Neuronal stem cell (in vitro differentiated cells): ENCODE measurements around the gene CRABP2.

ENCODE experiments used
- DNase-seq: peaks from one replicate; pipeline ENCODE4 v3.0.0-alpha.2; 2013; ENCODE audit warnings: low spot score
- H2AFZ ChIP-seq: one replicate; pipeline ENCODE4 v1.6.1; 2013; ENCODE audit warnings: mild to moderate bottlenecking, low read length, inconsistent platforms
- H2AK5ac ChIP-seq: 2 replicates; pipeline ENCODE4 v1.6.1; 2013; ENCODE audit warnings: low read depth, mild to moderate bottlenecking, inconsistent platforms, low read length, moderate library complexity, mixed read lengths
- H2BK120ac ChIP-seq: 2 replicates; pipeline ENCODE4 v1.6.1; 2013; ENCODE audit warnings: low read depth, mild to moderate bottlenecking, inconsistent platforms, low read length, moderate library complexity, mixed read lengths
- H2BK12ac ChIP-seq: one replicate; pipeline ENCODE4 v1.6.1; 2013; ENCODE audit warnings: low read length, inconsistent platforms
- H2BK15ac ChIP-seq: 2 replicates; pipeline ENCODE4 v1.6.1; 2013; ENCODE audit warnings: mild to moderate bottlenecking, low read length, inconsistent platforms, mixed read lengths
- H2BK5ac ChIP-seq: one replicate; pipeline ENCODE4 v1.6.1; 2013; ENCODE audit warnings: inconsistent platforms, mild to moderate bottlenecking, low read length, moderate library complexity
- H3K14ac ChIP-seq: one replicate; pipeline ENCODE4 v1.6.1; 2013; ENCODE audit warnings: low read length, inconsistent platforms
- H3K18ac ChIP-seq: 2 replicates; pipeline ENCODE4 v1.6.1; 2013; ENCODE audit warnings: low read length, inconsistent platforms
- H3K23ac ChIP-seq: 2 replicates; pipeline ENCODE4 v1.6.1; 2013; ENCODE audit warnings: low read depth, mild to moderate bottlenecking, mixed read lengths, low read length, inconsistent platforms; ENCODE audit not compliant: poor library complexity
- H3K27ac ChIP-seq: replicated peaks from 3 replicates; pipeline ENCODE4 v1.5.1; 2013; ENCODE audit warnings: low read length, inconsistent platforms
- H3K27me3 ChIP-seq, 3 experiments: 2 replicates each; pipeline ENCODE4 v1.6.1; 2013; ENCODE audit warnings: low read length in 3 of 3, mild to moderate bottlenecking in 2 of 3, inconsistent platforms in 1 of 3, low read depth in 1 of 3, mixed read lengths in 1 of 3, moderate library complexity in 1 of 3; ENCODE audit not compliant: control insufficient read depth in 3 of 3, insufficient read depth in 3 of 3
- H3K36me3 ChIP-seq, 2 donors: replicated peaks in 1 of 2; 2 replicates each; pipeline ENCODE4 v1.6.1; 2013; ENCODE audit warnings: low read length in 2 of 2; ENCODE audit not compliant: control insufficient read depth in 2 of 2, insufficient read depth in 2 of 2
- H3K4ac ChIP-seq: 2 replicates; pipeline ENCODE4 v1.6.1; 2013; ENCODE audit warnings: inconsistent platforms, mild to moderate bottlenecking, low read length, moderate library complexity
- H3K4me1 ChIP-seq, 2 donors: 1 replicate in 1 of 2; 2 replicates in 1 of 2; pipeline ENCODE4 v1.6.1; 2013; ENCODE audit warnings: low read length in 2 of 2, low read depth in 1 of 2; ENCODE audit not compliant: control insufficient read depth in 2 of 2, insufficient read depth in 1 of 2
- H3K4me2 ChIP-seq: one replicate; pipeline ENCODE4 v1.6.1; 2013; ENCODE audit warnings: mild to moderate bottlenecking, low read length, inconsistent platforms; ENCODE audit not compliant: insufficient read depth, poor library complexity, severe bottlenecking
- H3K4me3 ChIP-seq, 2 donors: 2 replicates each; pipeline ENCODE4 v1.5.1; 2013; ENCODE audit warnings: low read length in 2 of 2, mild to moderate bottlenecking in 2 of 2, inconsistent platforms in 1 of 2, moderate library complexity in 1 of 2
- H3K79me1 ChIP-seq: one replicate; pipeline ENCODE4 v1.6.1; 2013; ENCODE audit warnings: low read depth, mild to moderate bottlenecking, inconsistent platforms, low read length, moderate library complexity
- H3K9ac ChIP-seq: one replicate; pipeline ENCODE4 v1.6.1; 2013; ENCODE audit warnings: mild to moderate bottlenecking, low read depth, low read length, inconsistent platforms; ENCODE audit not compliant: poor library complexity
- H3K9me3 ChIP-seq, 2 donors: replicated peaks in 1 of 2; 2 replicates each; pipeline versions ENCODE3 to v1.6.1; 2013; ENCODE audit warnings: low read length in 2 of 2, mild to moderate bottlenecking in 2 of 2, inconsistent platforms in 1 of 2, low read depth in 1 of 2, mixed read lengths in 1 of 2, moderate library complexity in 1 of 2; ENCODE audit not compliant: control insufficient read depth in 2 of 2, insufficient read depth in 1 of 2
- H4K8ac ChIP-seq: one replicate; pipeline ENCODE4 v1.6.1; 2013; ENCODE audit warnings: low read depth, mild to moderate bottlenecking, inconsistent platforms, low read length, moderate library complexity
- H4K91ac ChIP-seq: one replicate; pipeline ENCODE4 v1.6.1; 2013; ENCODE audit warnings: low read length, low read depth, mild to moderate bottlenecking, inconsistent platforms; ENCODE audit not compliant: poor library complexity
- WGBS, 2 donors: extraction: QIAGEN DNeasy Blood & Tissue Kit; methylation state at CpG; one replicate each; pipeline ENCODE4 v1.1.7; 2013; ENCODE audit warnings: missing lambda C conversion rate in 2 of 2, mixed read lengths in 1 of 2; ENCODE audit not compliant: insufficient read length in 2 of 2, insufficient replicate concordance in 1 of 2; ENCODE audit errors: extremely low coverage in 2 of 2; 5-methylcytosine and 5-hydroxymethylcytosine counted together

CRABP2 gene

GRCh38 chr1:156748670-156749418 is 43.5 kb upstream of the CRABP2 start:
- Histone ChIP-seq H2AK5ac (peak overlapping the region; percentile 64), H3K18ac (peak overlapping the region; percentile 39), H2BK15ac (no peak overlapping the region), H2BK12ac (no peak overlapping the region), H3K36me3 (peaks cover 7 to 39% of the 10 kb centered on the region in 2 donors), H3K27me3 (no peaks in the 10 kb centered on the region), H3K14ac (no peak overlapping the region), H3K27ac (peak overlapping the region; percentile 97), H3K4me1 (peaks cover 37 to 47% of the 10 kb centered on the region in 2 donors), H3K4me3 (peak overlapping the region in 1 of 2 donors; percentile 83), H4K91ac (no peak overlapping the region), H3K4me2 (peak overlapping the region; percentile 44), H3K79me1 (peaks cover 15% of the 10 kb centered on the region), H4K8ac (no peak overlapping the region), H3K9ac (peak overlapping the region; percentile 61), H3K23ac (no peak overlapping the region), H2BK120ac (no peak overlapping the region), H2AFZ (no peak overlapping the region), H2BK5ac (peak overlapping the region; percentile 100), H3K4ac (no peak overlapping the region), H3K9me3 (no peaks in the 10 kb centered on the region)
- DNase-seq: no peak
- no CpG with 5 or more reads among the region's 9 CpGs for WGBS, 2 donors

- H3K14ac ChIP-seq: no peak overlapping the region
- H2BK5ac ChIP-seq: peak overlapping the region; percentile 100
- peak overlapping the region; percentile 92 for H3K18ac ChIP-seq
- peak overlapping the region; percentile 69 for H3K4ac ChIP-seq
- H3K4me2 ChIP-seq: peak overlapping the region; percentile 70
- peaks cover 15 to 45% of the 10 kb centered on the region in 2 donors for H3K36me3 ChIP-seq
- WGBS, 2 donors: no CpG with 5 or more reads among the region's 8 CpGs
- peak overlapping the region; percentile 64 for H2AK5ac ChIP-seq
- no peak overlapping the region for H3K23ac ChIP-seq
- peak overlapping the region; percentile 72 to 83 for H3K4me3 ChIP-seq
- H3K27ac ChIP-seq: peak overlapping the region; percentile 97
- DNase-seq: no peak
- peak overlapping the region; percentile 88 for H2BK120ac ChIP-seq
- H4K8ac ChIP-seq: no peak overlapping the region
- H2BK15ac ChIP-seq: peak overlapping the region; percentile 23
- H2BK12ac ChIP-seq: no peak overlapping the region
- peaks cover 36 to 45% of the 10 kb centered on the region in 2 donors for H3K4me1 ChIP-seq
- peak overlapping the region; percentile 61 for H3K9ac ChIP-seq
- no peak overlapping the region for H2AFZ ChIP-seq
- peak overlapping the region; percentile 41 for H4K91ac ChIP-seq
- no peaks in the 10 kb centered on the region for H3K9me3 ChIP-seq
- no peaks in the 10 kb centered on the region for H3K27me3 ChIP-seq
- peaks cover 13% of the 10 kb centered on the region for H3K79me1 ChIP-seq
Observed at GRCh38 chr1:156747742-156748669, 42.6 kb upstream of the CRABP2 start.

DNA sequence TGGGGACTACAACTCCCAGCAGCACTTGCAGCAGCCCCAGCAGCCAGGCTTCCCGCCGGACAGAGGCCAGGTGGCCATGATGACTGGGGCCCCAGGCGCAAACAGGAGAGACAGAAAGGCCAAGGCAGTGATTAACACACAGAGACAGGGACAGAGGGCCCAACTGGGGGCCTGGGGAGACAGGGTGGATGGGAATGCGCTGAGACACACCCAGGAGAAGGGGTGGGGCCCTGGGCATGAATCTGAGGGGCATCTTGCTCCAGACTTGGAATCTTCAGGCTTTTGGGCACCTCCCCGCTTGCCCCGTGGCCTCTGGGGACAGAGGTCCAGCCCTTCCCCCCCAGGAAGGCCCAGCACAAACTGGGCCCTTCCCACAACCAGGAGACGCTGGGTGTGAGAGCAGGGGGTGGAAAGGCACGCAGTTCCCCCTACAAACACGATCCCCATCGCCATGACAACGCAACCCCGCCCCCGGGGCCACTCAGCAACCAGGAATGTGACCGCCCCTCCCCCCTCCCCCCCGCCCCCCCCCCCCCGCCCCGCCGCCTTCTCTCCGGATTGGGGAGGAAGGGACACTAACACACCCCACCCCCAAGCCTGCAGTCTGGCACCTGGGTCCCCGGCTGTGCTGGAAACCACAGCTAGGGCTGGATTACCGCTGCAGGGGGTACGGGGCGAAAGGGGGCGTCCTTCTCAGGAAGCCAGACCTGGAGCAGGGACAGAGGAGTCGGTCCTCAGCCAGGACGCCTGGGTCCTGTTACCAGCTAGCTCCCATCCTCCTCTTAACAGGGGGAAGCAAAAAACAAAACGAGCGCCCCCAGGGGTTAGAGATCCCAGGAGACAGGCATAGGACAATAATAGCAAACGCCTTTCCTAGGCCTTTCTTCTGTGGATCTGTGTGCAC is 41.6 kb upstream of the CRABP2 start:
- peak overlapping the region; percentile 69 for H3K4ac ChIP-seq

More for the DNA sequence above, 41.6 kb upstream of the CRABP2 start:
- Histone ChIP-seq H2AK5ac (peak overlapping the region; percentile 99), H3K4me1 (peaks cover 33 to 41% of the 10 kb centered on the region in 2 donors), H3K23ac (peak overlapping the region; percentile 82), H3K27ac (peak overlapping the region; percentile 100), H4K91ac (peak overlapping the region; percentile 97), H3K36me3 (peaks cover 21 to 53% of the 10 kb centered on the region in 2 donors), H3K14ac (peak overlapping the region; percentile 85), H4K8ac (no peak overlapping the region), H3K4me3 (peak overlapping the region; percentile 59 to 78), H3K27me3 (no peaks in the 10 kb centered on the region), H2AFZ (peak overlapping the region; percentile 76), H2BK15ac (peak overlapping the region; percentile 23), H2BK120ac (peak overlapping the region; percentile 98), H3K4me2 (peak overlapping the region; percentile 99), H3K9me3 (no peaks in the 10 kb centered on the region), H3K18ac (peak overlapping the region; percentile 100), H2BK5ac (peak overlapping the region; percentile 100), H3K79me1 (peaks cover 9% of the 10 kb centered on the region), H3K9ac (peak overlapping the region; percentile 91), H2BK12ac (peak overlapping the region; percentile 4)
- WGBS, 2 donors: no CpG with 5 or more reads among the region's 29 CpGs
- peak; percentile 86 for DNase-seq
